Measurements from ENCODE around the gene CUL3. TPM values are rescaled to one million over a fixed set of nuclear protein-coding genes. Genes with fewer than 3 reads are reported as not detected.
A peak's percentile ranks its signal among the peaks of the same experiment; 100 is the strongest.

The CUL3 gene
- total and polyA plus RNA-seq, 12 donors = 60.2 to 87.9 (median 69.8) TPM

GRCh38 chr2:224574423-224575084 lies 10.6 kb downstream of the CUL3 start:
- Histone ChIP-seq H3K9me3 (no peaks in the 10 kb centered on the region), H3K4me1 (peaks cover 6 to 100% (median 87%) of the 10 kb centered on the region in 9 donors), H3K36me3 (no peaks in the 10 kb centered on the region), H3K27ac (no peak overlapping the region), H3K27me3 (no peaks in the 10 kb centered on the region), H3K4me3 (no peak overlapping the region)
- TF ChIP-seq, protein P1, sequence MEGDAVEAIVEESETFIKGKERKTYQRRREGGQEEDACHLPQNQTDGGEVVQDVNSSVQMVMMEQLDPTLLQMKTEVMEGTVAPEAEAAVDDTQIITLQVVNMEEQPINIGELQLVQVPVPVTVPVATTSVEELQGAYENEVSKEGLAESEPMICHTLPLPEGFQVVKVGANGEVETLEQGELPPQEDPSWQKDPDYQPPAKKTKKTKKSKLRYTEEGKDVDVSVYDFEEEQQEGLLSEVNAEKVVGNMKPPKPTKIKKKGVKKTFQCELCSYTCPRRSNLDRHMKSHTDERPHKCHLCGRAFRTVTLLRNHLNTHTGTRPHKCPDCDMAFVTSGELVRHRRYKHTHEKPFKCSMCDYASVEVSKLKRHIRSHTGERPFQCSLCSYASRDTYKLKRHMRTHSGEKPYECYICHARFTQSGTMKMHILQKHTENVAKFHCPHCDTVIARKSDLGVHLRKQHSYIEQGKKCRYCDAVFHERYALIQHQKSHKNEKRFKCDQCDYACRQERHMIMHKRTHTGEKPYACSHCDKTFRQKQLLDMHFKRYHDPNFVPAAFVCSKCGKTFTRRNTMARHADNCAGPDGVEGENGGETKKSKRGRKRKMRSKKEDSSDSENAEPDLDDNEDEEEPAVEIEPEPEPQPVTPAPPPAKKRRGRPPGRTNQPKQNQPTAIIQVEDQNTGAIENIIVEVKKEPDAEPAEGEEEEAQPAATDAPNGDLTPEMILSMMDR (IDR thresholded peaks at IDR 0.05) = no peak
- DNase-seq (no peak), ATAC-seq (peak in 1 of 8 donors; percentile 24)
- intact Hi-C loops (cut with DNase I) = loop anchor here in 1 of 10 donors (10.0 kb wide), 1 partner anchor 50 kb away; no protein-coding TSS in a partner anchor
- WGBS, 2 donors = 32 to 34% methylated on average over 3 of the region's 3 CpGs

GRCh38 chr2:224573724-224574123 lies 11.4 kb downstream of the CUL3 start:
- Histone ChIP-seq H3K4me1 (peaks cover 6 to 100% (median 87%) of the 10 kb centered on the region in 9 donors), H3K27me3 (no peaks in the 10 kb centered on the region), H3K27ac (no peak overlapping the region), H3K36me3 (no peaks in the 10 kb centered on the region), H3K4me3 (no peak overlapping the region), H3K9me3 (no peaks in the 10 kb centered on the region)
- ATAC-seq (no peak), DNase-seq (no peak)
- intact Hi-C loops (cut with DNase I) = loop anchor here in 1 of 10 donors (10.0 kb wide), 1 partner anchor 49 kb away; no protein-coding TSS in a partner anchor
- 89 to 94% methylated on average over 1 of the region's 1 CpG for WGBS, 2 donors
- TF ChIP-seq, protein P1 (IDR thresholded peaks at IDR 0.05) = no peak

- ATAC-seq (no peak), DNase-seq (no peak)
- 78 to 91% methylated on average over 4 of the region's 4 CpGs for WGBS, 2 donors
- Histone ChIP-seq H3K27me3 (no peaks in the 10 kb centered on the region), H3K27ac (no peak overlapping the region), H3K4me3 (no peak overlapping the region), H3K9me3 (no peaks in the 10 kb centered on the region), H3K36me3 (no peaks in the 10 kb centered on the region), H3K4me1 (peaks cover 6 to 100% (median 85%) of the 10 kb centered on the region in 9 donors)
- intact Hi-C loops (cut with DNase I) = loop anchor here in 1 of 10 donors (10.0 kb wide), 1 partner anchor 48 kb away; no protein-coding TSS in a partner anchor
- TF ChIP-seq, protein P1 (IDR thresholded peaks at IDR 0.05) = no peak
Observed at GRCh38 chr2:224572338-224572737, 12.8 kb downstream of the CUL3 start.

GRCh38 chr2:224570328-224570993 lies 14.7 kb downstream of the CUL3 start:
- ATAC-seq (peak in 1 of 8 donors; percentile 43), DNase-seq (peak in 1 of 2 donors; percentile 45)
- peaks cover 6 to 81% (median 66%) of the 10 kb centered on the region in 9 donors for H3K4me1 ChIP-seq
- peak overlapping the region in 1 of 10 donors; percentile 13 for H3K27ac ChIP-seq
- no peak overlapping the region for H3K4me3 ChIP-seq
- TF ChIP-seq, protein P1 (IDR thresholded peaks at IDR 0.05) = no peak
- WGBS, 2 donors = 56 to 63% methylated on average over 4 of the region's 4 CpGs
- intact Hi-C loops (cut with DNase I) = loop anchor here in 1 of 10 donors (10.0 kb wide), 1 partner anchor 46 kb away; no protein-coding TSS in a partner anchor
- H3K27me3 ChIP-seq = no peaks in the 10 kb centered on the region
- peaks cover 0 to 9% (median 0%) of the 10 kb centered on the region in 11 donors for H3K9me3 ChIP-seq
- H3K36me3 ChIP-seq = peaks cover 0 to 9% (median 0%) of the 10 kb centered on the region in 9 donors

Measured in heart right ventricle (tissue), 16 donors.